Keratinocyte (primary cell): ENCODE measurements around the gene PLPPR2. TPM values are rescaled to one million over a fixed set of nuclear protein-coding genes. Genes with fewer than 3 reads are reported as not detected.

Experiments used
- DNase-seq: peaks from one replicate; pipeline ENCODE4 v3.0.0-alpha.2; 2011; ENCODE audit warnings: low read depth, missing footprints, low spot score
- FAIRE-seq: peaks from 2 replicates; lab custom pipeline; 2011; peaks lifted over from hg19 to GRCh38; lab: Jason Lieb, UNC
- H2AFZ ChIP-seq: 2 replicates; pipeline ENCODE4 v1.6.0; 2012; ENCODE audit warnings: low read length, control low read depth, inconsistent platforms; ENCODE audit not compliant: control insufficient read depth
- H3K27ac ChIP-seq: 2 replicates; pipeline ENCODE4 v1.5.1; 2011; ENCODE audit warnings: low read length; ENCODE audit not compliant: control insufficient read depth, insufficient read depth
- H3K27me3 ChIP-seq: 3 replicates; pipeline ENCODE4 v1.6.0; 2011; ENCODE audit warnings: low read length; ENCODE audit not compliant: control insufficient read depth, insufficient read depth; ENCODE audit errors: extremely low read depth
- H3K36me3 ChIP-seq, 2 experiments: 2 replicates in 1 of 2; 3 replicates in 1 of 2; pipeline ENCODE4 v1.5.1; 2011; ENCODE audit warnings: low read length in 2 of 2, mild to moderate bottlenecking in 1 of 2; ENCODE audit not compliant: control insufficient read depth in 2 of 2, insufficient read depth in 2 of 2; ENCODE audit errors: extremely low read depth in 1 of 2
- H3K4me1 ChIP-seq: 3 replicates; pipeline ENCODE4 v1.5.1; 2011; ENCODE audit warnings: low read length; ENCODE audit not compliant: control insufficient read depth, insufficient read depth; ENCODE audit errors: extremely low read depth
- H3K4me2 ChIP-seq: 3 replicates; pipeline ENCODE4 v1.6.0; 2011; ENCODE audit warnings: low read depth, low read length; ENCODE audit not compliant: control insufficient read depth, insufficient read depth; ENCODE audit errors: extremely low read depth
- H3K4me3 ChIP-seq, 3 experiments: fragments of 200-600 bp in 1 of 3; sonication (generic) in 1 of 3; 2 replicates in 2 of 3; 3 replicates in 1 of 3; pipeline ENCODE4 v1.5.1; 2011 to 2016; ENCODE audit warnings: low read length in 3 of 3, mild to moderate bottlenecking in 3 of 3, control low read depth in 2 of 3, inconsistent platforms in 1 of 3, low read depth in 1 of 3, mixed read lengths in 1 of 3, mixed run types in 1 of 3, moderate library complexity in 1 of 3; ENCODE audit not compliant: control insufficient read depth in 2 of 3, insufficient read depth in 2 of 3; ENCODE audit errors: extremely low read depth in 1 of 3
- H3K79me2 ChIP-seq: 2 replicates; pipeline ENCODE4 v1.6.0; 2012; ENCODE audit warnings: low read length; ENCODE audit not compliant: control insufficient read depth, insufficient read depth
- H3K9ac ChIP-seq: 3 replicates; pipeline ENCODE4 v1.6.0; 2011; ENCODE audit warnings: low read length; ENCODE audit not compliant: control insufficient read depth, insufficient read depth; ENCODE audit errors: extremely low read depth
- H3K9me1 ChIP-seq: 3 replicates; pipeline ENCODE4 v1.6.0; 2011; ENCODE audit warnings: low read length; ENCODE audit not compliant: control insufficient read depth, insufficient read depth; ENCODE audit errors: extremely low read depth
- H3K9me3 ChIP-seq: 2 replicates; pipeline ENCODE4 v1.5.1; 2012; ENCODE audit warnings: low read depth, low read length; ENCODE audit not compliant: control insufficient read depth
- H4K20me1 ChIP-seq: 3 replicates; pipeline ENCODE4 v1.6.0; 2011; ENCODE audit warnings: low read length; ENCODE audit not compliant: control insufficient read depth, insufficient read depth; ENCODE audit errors: extremely low read depth
- EZH2 ChIP-seq: IDR thresholded peaks from one replicate; pipeline ENCODE4 v1.6.1; 2012; ENCODE audit warnings: inconsistent platforms, mild to moderate bottlenecking, low read length, moderate library complexity
- dilution Hi-C: fragments of 300-500 bp; cut with MboI; formaldehyde crosslinking; loops from one replicate; pipeline ENCODE4 v1.7.0; 2020; ENCODE audit warnings: low sequenced_read_pairs; ENCODE audit not compliant: extremely low pct_ligation_motif_present
- polyA plus RNA-seq, 5 experiments: library from polyadenylated mRNA; depleted of rRNA in 3 of 5; stranded (reverse) in 3 of 5; stranded (forward) in 1 of 5; unstranded in 1 of 5; fragments of >200 nt; gene quantifications; 1 replicate in 1 of 5; 2 replicates in 3 of 5; 3 replicates in 1 of 5; pipeline versions ENCODE4 v1.2.1 to v1.2.3, GENCODE V29; 2011 to 2012; ENCODE audit warnings: missing spikeins in 2 of 5, low read depth in 1 of 5, low replicate concordance in 1 of 5
- TF ChIP-seq, protein P1 (sequence below), 3 experiments: IDR thresholded peaks in 1 of 3; conservative IDR thresholded peaks in 1 of 3; optimal IDR thresholded peaks in 1 of 3; 2 replicates in 2 of 3; 3 replicates in 1 of 3; pipeline versions ENCODE3 to v1.5.1; 2011; ENCODE audit warnings: low read length in 3 of 3, mild to moderate bottlenecking in 3 of 3, moderate library complexity in 2 of 3, control low read depth in 1 of 3, inconsistent platforms in 1 of 3; ENCODE audit not compliant: insufficient read depth in 2 of 3; ENCODE audit errors: extremely low read depth in 1 of 3

The PLPPR2 gene
- polyA plus RNA-seq, 1 donor (not counting 4 experiments of a cell fraction or from before 2014, with no cell fraction given), result 3.5 TPM

DNA sequence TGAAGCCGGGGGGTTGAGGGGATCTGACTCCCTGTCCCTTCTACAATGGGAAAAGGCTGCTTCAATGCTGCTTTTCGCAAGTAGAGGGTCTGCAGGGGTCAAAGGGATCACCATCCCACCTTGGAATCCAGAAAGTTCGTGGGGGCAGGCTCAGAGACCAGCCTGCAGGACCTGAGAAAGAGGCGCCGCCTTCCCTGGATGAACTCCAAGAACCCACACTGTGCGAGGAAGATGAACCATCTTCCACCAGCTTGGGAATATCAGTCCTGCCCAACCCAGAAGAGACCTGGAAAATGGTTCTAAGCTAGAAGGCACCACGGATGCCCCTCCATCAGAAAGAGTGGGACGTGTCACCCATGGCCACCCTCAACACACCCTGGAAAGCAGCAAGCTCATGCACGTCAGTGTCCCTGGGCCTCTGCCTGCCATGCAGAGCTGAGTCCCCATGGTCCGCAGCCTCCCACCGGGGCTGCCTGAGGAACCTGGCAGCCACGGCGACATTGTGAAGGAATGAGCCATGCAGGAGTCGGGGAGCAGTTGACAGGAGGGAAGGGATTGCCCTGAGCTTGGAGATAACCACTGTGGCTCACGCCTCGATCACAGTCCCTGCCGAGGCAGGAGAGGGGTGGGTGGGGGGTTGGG lies 30.4 kb upstream of the PLPPR2 start:
- no peaks in the 10 kb centered on the region for H3K9me3 ChIP-seq
- H4K20me1 ChIP-seq, result no peaks in the 10 kb centered on the region
- H3K4me1 ChIP-seq, result peaks cover 16% of the 10 kb centered on the region
- no peaks in the 10 kb centered on the region for H3K79me2 ChIP-seq
- DNase-seq, result no peak
- no peaks in the 10 kb centered on the region for H3K27me3 ChIP-seq
- TF ChIP-seq EZH2, result no peak
- TF ChIP-seq, protein P1, sequence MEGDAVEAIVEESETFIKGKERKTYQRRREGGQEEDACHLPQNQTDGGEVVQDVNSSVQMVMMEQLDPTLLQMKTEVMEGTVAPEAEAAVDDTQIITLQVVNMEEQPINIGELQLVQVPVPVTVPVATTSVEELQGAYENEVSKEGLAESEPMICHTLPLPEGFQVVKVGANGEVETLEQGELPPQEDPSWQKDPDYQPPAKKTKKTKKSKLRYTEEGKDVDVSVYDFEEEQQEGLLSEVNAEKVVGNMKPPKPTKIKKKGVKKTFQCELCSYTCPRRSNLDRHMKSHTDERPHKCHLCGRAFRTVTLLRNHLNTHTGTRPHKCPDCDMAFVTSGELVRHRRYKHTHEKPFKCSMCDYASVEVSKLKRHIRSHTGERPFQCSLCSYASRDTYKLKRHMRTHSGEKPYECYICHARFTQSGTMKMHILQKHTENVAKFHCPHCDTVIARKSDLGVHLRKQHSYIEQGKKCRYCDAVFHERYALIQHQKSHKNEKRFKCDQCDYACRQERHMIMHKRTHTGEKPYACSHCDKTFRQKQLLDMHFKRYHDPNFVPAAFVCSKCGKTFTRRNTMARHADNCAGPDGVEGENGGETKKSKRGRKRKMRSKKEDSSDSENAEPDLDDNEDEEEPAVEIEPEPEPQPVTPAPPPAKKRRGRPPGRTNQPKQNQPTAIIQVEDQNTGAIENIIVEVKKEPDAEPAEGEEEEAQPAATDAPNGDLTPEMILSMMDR (optimal IDR thresholded peaks at IDR 0.05 in 1 of 3, IDR thresholded peaks at IDR 0.05 in 1 of 3, conservative IDR thresholded peaks at IDR 0.05 in 1 of 3; ENCODE audit: extremely low read depth in 1 of 3, insufficient read depth in 2 of 3, low read length in 3 of 3), result no peak
- peaks cover 1 to 15% of the 10 kb centered on the region in 2 experiments for H3K36me3 ChIP-seq
- no peak for FAIRE-seq
- peak overlapping the region; percentile 10 for H3K27ac ChIP-seq
- H3K9ac ChIP-seq, result no peak overlapping the region
- H3K9me1 ChIP-seq, result peaks cover 5% of the 10 kb centered on the region
- H3K4me2 ChIP-seq, result peak overlapping the region; percentile 61
- no peak overlapping the region for H2AFZ ChIP-seq
- dilution Hi-C loops, result no loop called here
- peak overlapping the region in 1 of 3 experiments; percentile 36 for H3K4me3 ChIP-seq

DNA sequence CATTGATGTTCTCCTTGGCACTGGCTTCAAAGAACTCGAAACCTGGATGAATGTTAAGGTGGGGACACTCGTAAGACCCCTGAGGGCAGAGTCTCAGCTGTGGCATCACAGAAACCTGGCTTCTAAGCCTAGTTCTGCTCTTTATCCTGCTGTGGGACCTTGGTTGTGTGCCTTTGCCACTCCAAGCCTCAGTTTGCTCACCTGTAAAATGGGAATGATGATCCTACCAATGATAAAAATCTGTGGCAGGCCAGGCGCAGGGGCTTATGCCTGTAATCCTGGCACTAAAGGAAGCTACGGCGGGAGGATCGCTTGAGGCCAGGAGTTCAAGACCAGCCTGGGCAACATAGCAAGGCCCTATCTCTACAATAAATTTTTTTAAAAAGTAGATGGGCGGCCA lies 29.7 kb upstream of the PLPPR2 start:
- H3K27ac ChIP-seq, result no peak overlapping the region
- H3K36me3 ChIP-seq, result peaks cover 1 to 15% of the 10 kb centered on the region in 2 experiments
- FAIRE-seq (no peak), DNase-seq (no peak)
- H3K9me1 ChIP-seq, result peaks cover 5% of the 10 kb centered on the region
- no peak overlapping the region for H3K4me2 ChIP-seq
- no peaks in the 10 kb centered on the region for H4K20me1 ChIP-seq
- H3K27me3 ChIP-seq, result no peaks in the 10 kb centered on the region
- H3K4me3 ChIP-seq, result no peak overlapping the region
- H3K9ac ChIP-seq, result no peak overlapping the region
- H2AFZ ChIP-seq, result no peak overlapping the region
- H3K9me3 ChIP-seq, result no peaks in the 10 kb centered on the region
- peaks cover 16% of the 10 kb centered on the region for H3K4me1 ChIP-seq
- dilution Hi-C loops, result no loop called here
- H3K79me2 ChIP-seq, result no peaks in the 10 kb centered on the region
- TF ChIP-seq EZH2, result no peak
- TF ChIP-seq, protein P1 (optimal IDR thresholded peaks at IDR 0.05 in 1 of 3, IDR thresholded peaks at IDR 0.05 in 1 of 3, conservative IDR thresholded peaks at IDR 0.05 in 1 of 3; ENCODE audit: extremely low read depth in 1 of 3, insufficient read depth in 2 of 3, low read length in 3 of 3), result no peak
